GM21576 (cell line): ENCODE measurements around the gene LCN15.
"Not testable (repeated sequence)": the region's sequence is repeated elsewhere in the genome, so short reads cannot be mapped to it uniquely, and the experiment has no call there.

Experiments used
- ATAC-seq: cut with Tn5 transposase; IDR thresholded peaks from one replicate; pipeline ENCODE4 v1.9.1; 2021; ENCODE audit warnings: mild to moderate bottlenecking, moderate library complexity; ENCODE audit not compliant: unreplicated experiment

LCN15 gene

GRCh38 chr9:136775191-136775590 lies 10.9 kb upstream of the LCN15 start:
- no peak for ATAC-seq

- ATAC-seq = no peak
Measured at GRCh38 chr9:136774416-136775045, 10.2 kb upstream of the LCN15 start.

DNA sequence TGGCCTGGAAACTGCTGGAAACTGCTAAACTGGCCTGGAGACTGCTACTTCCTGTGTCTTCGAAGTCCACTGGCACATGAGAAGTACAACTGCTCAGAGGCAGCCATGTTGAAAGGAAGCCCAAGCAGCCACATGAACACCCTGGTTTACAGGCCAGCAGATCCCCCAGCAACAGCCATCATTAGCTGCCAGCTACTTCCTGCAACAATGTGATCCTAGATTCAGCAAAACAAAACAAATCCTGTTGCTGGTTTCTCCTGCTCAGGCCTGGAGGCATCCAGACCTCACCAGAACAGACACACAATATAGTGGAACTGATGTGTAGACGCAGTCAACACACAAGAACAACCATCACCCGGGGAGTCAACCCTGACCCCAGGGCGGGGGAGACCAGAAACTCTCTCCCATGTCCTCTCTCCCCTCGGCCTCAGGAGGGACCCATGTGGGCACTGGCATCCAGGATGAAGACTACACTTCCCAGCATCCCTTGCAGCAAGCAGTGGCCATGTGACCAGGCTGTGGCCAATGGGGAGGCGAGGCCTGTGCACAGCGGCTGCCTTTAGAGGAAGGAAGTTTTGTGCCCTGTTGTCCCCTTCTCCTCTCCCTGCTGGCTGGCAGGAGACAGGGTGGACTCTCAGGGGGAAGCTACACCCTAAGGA lies 9.2 kb upstream of the LCN15 start:
- no peak for ATAC-seq

DNA sequence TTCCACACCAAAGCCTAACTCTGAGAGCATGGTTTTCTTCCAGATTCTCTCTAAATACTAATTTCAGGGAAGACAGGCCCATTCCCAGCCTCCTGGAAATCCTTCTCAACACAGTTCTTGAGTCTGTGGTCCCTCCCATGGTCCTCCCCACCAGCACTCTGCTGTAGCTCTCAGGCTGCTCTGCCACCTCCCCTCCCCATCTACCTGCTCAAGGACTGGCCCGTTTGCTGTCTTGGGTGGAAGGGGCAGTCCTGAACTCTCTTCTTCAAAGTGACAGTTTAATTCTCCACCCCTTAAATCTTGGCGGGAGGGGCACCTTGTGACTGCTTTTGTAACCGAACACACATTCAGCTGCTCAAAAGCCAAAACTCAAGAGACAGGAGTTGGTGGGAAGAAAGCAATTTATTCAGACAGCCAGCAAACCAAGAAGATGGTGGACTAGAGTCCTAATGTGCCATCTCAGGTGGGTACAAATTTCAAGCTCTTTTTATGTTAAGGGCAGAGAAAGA lies 7.6 kb upstream of the LCN15 start:
- no peak for ATAC-seq

DNA sequence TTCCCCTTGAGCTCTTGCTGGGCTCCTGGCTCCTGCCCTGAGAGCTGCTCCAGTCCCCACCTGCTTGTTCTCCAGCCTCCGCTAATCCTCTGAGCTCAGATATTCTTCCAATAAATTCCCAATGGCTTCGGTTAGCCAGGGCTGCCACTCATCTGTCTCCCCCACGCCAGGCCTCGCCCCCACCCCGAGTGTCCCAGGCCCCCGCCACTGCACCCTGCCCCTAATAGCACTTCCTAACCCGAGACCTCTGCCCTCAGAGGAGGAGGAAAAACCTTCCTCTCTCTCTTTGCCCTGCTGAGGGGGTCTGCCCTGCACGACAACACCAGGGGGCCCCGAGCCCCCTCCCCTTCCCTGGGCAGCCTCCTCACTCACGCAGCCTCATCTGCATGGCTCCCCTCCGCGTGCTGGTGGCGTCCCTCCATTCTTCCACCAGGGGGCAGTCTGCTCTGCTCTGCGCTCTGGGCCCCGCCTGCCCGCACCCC lies 5.4 kb upstream of the LCN15 start:
- ATAC-seq = no peak

DNA sequence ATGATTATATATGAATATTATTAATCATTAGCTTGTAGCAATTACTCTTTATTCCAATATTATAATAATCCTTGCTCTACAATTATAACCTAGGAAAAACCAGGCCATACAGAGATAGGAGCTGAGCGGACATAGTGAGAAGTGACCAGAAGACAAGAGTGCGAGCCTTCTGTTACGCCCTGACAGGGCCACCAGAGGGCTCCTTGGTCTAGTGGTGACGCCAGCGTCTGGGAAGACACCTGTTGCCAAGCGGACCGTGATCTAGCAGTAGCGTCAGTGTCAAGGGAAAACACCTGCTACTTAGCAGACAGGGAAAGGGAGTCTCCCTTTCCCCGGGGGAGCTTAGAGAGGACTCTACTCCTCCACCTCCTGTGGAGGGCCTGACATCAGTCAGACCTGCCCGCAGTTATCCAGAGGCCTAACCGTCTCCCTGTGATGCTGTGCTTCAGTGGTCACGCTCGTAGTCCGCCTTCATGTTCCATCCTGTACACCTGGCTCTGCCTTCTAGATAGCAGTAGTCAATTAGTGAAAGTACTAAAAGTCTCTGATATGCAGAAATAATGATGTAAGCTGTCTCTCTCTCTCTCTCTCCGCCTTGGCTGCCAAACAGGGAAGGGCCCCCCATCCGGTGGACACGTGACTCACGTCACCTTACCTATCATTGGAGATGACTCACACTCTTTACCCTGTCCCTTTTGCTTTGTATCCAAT lies 2.2 kb upstream of the LCN15 start:
- not testable (repeated sequence) for ATAC-seq

- not testable (repeated sequence) for ATAC-seq
Measured at GRCh38 chr9:136765745-136766409, 1.6 kb upstream of the LCN15 start.

GRCh38 chr9:136765041-136765440 lies 723 bp upstream of the LCN15 start:
- no peak for ATAC-seq

DNA sequence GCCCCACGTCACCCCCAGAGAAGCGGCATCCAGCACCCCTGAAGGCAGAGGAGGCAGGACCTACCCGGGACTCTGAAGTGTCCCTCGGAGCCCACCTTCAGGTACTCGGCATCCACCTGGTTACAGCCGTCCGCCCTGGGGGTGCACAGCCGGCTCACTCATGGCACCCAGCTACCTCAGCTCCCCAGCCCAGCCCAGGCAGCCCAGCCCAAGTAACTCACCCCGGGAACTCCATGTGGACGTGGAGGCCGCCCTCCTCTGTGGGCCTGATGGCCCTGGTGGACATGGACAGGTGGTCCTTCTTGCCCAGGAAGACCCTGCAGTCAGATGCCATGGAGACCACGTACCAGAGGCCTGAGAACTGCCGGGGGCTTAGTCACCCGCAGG lies 676 bp downstream of the LCN15 start:
- ATAC-seq = no peak

- no peak for ATAC-seq
Measured at GRCh38 chr9:136762915-136763648, 1.2 kb downstream of the LCN15 start.

DNA sequence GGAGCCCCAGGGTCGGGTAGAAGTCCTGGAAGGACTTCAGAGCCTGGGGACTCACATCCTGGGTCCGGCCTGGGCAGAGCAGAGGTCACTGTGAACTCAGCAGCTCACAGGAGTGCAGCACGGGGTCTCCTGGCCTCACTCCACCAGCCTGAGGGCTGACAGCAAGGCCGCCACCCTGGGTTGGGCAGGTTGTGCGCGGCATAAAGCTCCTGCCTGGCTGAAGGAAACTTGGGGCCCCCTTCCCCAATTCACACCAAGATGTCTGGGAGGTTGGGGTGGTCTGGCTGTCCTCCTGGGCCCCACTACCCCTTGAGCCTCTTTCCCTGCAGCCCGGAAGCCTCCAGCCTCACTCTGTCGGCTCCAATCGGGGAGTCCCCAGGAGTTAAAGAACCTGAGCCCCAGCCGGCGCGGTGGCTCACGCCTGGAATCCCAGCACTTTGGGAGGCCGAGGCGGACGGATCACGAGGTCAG lies 2.1 kb downstream of the LCN15 start:
- no peak for ATAC-seq

- ATAC-seq = no peak
Measured at GRCh38 chr9:136761545-136761981, 2.8 kb downstream of the LCN15 start.

GRCh38 chr9:136760834-136761544 lies 3.3 kb downstream of the LCN15 start:
- ATAC-seq = not testable (repeated sequence)

- ATAC-seq = no peak
Measured at GRCh38 chr9:136760424-136760823, 3.9 kb downstream of the LCN15 start.

- no peak for ATAC-seq
Measured at GRCh38 chr9:136759436-136760325, 4.6 kb downstream of the LCN15 start.

- no peak for ATAC-seq
Measured at GRCh38 chr9:136759001-136759400, 5.3 kb downstream of the LCN15 start.

GRCh38 chr9:136757751-136758140 lies 6.6 kb downstream of the LCN15 start:
- ATAC-seq = no peak

GRCh38 chr9:136757328-136757727 lies 7.0 kb downstream of the LCN15 start:
- no peak for ATAC-seq

- no peak for ATAC-seq
Measured at GRCh38 chr9:136756836-136757235, 7.5 kb downstream of the LCN15 start.
